Upper lobe of right lung (tissue), 1 donor: Measurements from ENCODE around the gene UGT1A3. TPM values are rescaled to one million over a fixed set of nuclear protein-coding genes. Genes with fewer than 3 reads are reported as not detected.

Experiments
- ATAC-seq: fragments of 200-7000 bp; cut with Tn5 transposase; one replicate; pipeline ENCODE4 v1.9.1; 2020; ENCODE audit warnings: mild to moderate bottlenecking, moderate library complexity
- DNase-seq: peaks from one replicate; pipeline ENCODE4 v3.0.0-alpha.2; 2020
- H3K27ac ChIP-seq: fragments of 200-600 bp; one replicate; pipeline ENCODE4 v1.8.0; 2022
- H3K27me3 ChIP-seq: fragments of 200-600 bp; one replicate; pipeline ENCODE4 v1.8.0; 2022; ENCODE audit warnings: mild to moderate bottlenecking
- H3K36me3 ChIP-seq: fragments of 200-600 bp; one replicate; pipeline ENCODE4 v1.8.0; 2022
- H3K4me1 ChIP-seq: fragments of 200-600 bp; one replicate; pipeline ENCODE4 v1.8.0; 2022
- H3K4me3 ChIP-seq: fragments of 200-600 bp; one replicate; pipeline ENCODE4 v1.8.0; 2022; ENCODE audit warnings: mild to moderate bottlenecking
- H3K9me3 ChIP-seq: fragments of 200-600 bp; one replicate; pipeline ENCODE4 v1.8.0; 2022
- intact Hi-C: fragments of 100-400 bp; cut with DNase I; formaldehyde crosslinking; loops from one replicate; pipeline ENCODE4 v1.11.0; 2022
- total RNA-seq: library from RNA; stranded (reverse); fragmentation: NEBNext Ultra II Directional; extraction: Animal tissue kit (Norgen Biotek cat#: 25700); gene quantifications from one replicate; pipeline ENCODE4 v1.2.1, GENCODE V29; 2021
- TF ChIP-seq, protein P1 (sequence below): fragments of 200-600 bp; IDR thresholded peaks from one replicate; pipeline ENCODE4 v1.8.0; 2022; ENCODE audit warnings: antibody characterized with exemption
- donor health status: DM: no; HTN: yes; CAD: no; lungs with severe emphysema.

The UGT1A3 gene
- total RNA-seq, 1 donor from 2014 or later: not detected

GRCh38 chr2:233766416-233766815 lies 37.6 kb downstream of the UGT1A3 start:
- H3K4me3 ChIP-seq: no peak overlapping the region
- no peaks in the 10 kb centered on the region for H3K9me3 ChIP-seq
- no peak overlapping the region for H3K27ac ChIP-seq
- no peaks in the 10 kb centered on the region for H3K4me1 ChIP-seq
- TF ChIP-seq, protein P1, sequence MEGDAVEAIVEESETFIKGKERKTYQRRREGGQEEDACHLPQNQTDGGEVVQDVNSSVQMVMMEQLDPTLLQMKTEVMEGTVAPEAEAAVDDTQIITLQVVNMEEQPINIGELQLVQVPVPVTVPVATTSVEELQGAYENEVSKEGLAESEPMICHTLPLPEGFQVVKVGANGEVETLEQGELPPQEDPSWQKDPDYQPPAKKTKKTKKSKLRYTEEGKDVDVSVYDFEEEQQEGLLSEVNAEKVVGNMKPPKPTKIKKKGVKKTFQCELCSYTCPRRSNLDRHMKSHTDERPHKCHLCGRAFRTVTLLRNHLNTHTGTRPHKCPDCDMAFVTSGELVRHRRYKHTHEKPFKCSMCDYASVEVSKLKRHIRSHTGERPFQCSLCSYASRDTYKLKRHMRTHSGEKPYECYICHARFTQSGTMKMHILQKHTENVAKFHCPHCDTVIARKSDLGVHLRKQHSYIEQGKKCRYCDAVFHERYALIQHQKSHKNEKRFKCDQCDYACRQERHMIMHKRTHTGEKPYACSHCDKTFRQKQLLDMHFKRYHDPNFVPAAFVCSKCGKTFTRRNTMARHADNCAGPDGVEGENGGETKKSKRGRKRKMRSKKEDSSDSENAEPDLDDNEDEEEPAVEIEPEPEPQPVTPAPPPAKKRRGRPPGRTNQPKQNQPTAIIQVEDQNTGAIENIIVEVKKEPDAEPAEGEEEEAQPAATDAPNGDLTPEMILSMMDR: no peak
- ATAC-seq: no peak
- no peaks in the 10 kb centered on the region for H3K36me3 ChIP-seq
- intact Hi-C loops: no loop called here
- no peak for DNase-seq
- no peaks in the 10 kb centered on the region for H3K27me3 ChIP-seq

GRCh38 chr2:233768076-233768475 lies 39.2 kb downstream of the UGT1A3 start:
- intact Hi-C loops: no loop called here
- no peaks in the 10 kb centered on the region for H3K4me1 ChIP-seq
- TF ChIP-seq, protein P1: no peak
- no peaks in the 10 kb centered on the region for H3K27me3 ChIP-seq
- DNase-seq (no peak), ATAC-seq (no peak)
- H3K4me3 ChIP-seq: no peak overlapping the region
- H3K36me3 ChIP-seq: no peaks in the 10 kb centered on the region
- H3K27ac ChIP-seq: no peak overlapping the region
- no peaks in the 10 kb centered on the region for H3K9me3 ChIP-seq

GRCh38 chr2:233769260-233769659 lies 40.4 kb downstream of the UGT1A3 start:
- TF ChIP-seq, protein P1: no peak
- H3K4me3 ChIP-seq: no peak overlapping the region
- H3K36me3 ChIP-seq: no peaks in the 10 kb centered on the region
- ATAC-seq: no peak
- no peaks in the 10 kb centered on the region for H3K27me3 ChIP-seq
- intact Hi-C loops: no loop called here
- no peak for DNase-seq
- no peak overlapping the region for H3K27ac ChIP-seq
- no peaks in the 10 kb centered on the region for H3K4me1 ChIP-seq
- no peaks in the 10 kb centered on the region for H3K9me3 ChIP-seq

- ATAC-seq (no peak), DNase-seq (no peak)
These were observed 43.3 kb downstream of the UGT1A3 start for GRCh38 chr2:233772153-233772552.

DNA sequence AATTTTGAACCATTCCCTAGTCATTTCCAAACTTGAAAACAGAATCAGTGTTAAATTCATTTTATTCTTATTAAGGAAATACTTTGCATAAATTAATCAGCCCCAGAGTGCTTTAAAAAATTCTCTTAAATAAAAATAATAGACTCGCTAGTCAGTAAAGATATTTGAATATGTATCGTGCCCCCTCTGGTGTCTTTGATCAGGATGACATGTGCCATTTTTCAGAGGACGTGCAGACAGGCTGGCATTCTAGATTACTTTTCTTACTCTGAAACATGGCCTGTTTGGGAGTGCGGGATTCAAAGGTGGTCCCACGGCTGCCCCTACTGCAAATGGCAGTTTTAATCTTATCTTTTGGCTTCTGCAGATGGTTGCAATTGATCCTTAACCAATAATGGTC lies 43.7 kb downstream of the UGT1A3 start:
- intact Hi-C loops: no loop called here
- ATAC-seq (no peak), DNase-seq (no peak)
- Histone ChIP-seq H3K9me3 (no peaks in the 10 kb centered on the region), H3K4me1 (no peaks in the 10 kb centered on the region), H3K4me3 (no peak overlapping the region), H3K27me3 (no peaks in the 10 kb centered on the region), H3K27ac (no peak overlapping the region), H3K36me3 (no peaks in the 10 kb centered on the region)
- TF ChIP-seq, protein P1: no peak

More at GRCh38 chr2:233772153-233772552, 43.3 kb downstream of the UGT1A3 start:
- Histone ChIP-seq H3K36me3 (no peaks in the 10 kb centered on the region), H3K9me3 (no peaks in the 10 kb centered on the region), H3K4me1 (no peaks in the 10 kb centered on the region), H3K27ac (no peak overlapping the region), H3K4me3 (no peak overlapping the region), H3K27me3 (no peaks in the 10 kb centered on the region)
- TF ChIP-seq, protein P1: no peak
- intact Hi-C loops: no loop called here

- Histone ChIP-seq H3K36me3 (no peaks in the 10 kb centered on the region), H3K4me3 (no peak overlapping the region), H3K27me3 (no peaks in the 10 kb centered on the region), H3K9me3 (no peaks in the 10 kb centered on the region), H3K4me1 (no peaks in the 10 kb centered on the region), H3K27ac (no peak overlapping the region)
- ATAC-seq (no peak), DNase-seq (no peak)
- intact Hi-C loops: no loop called here
- TF ChIP-seq, protein P1: no peak
These were observed 45.0 kb downstream of the UGT1A3 start for GRCh38 chr2:233773854-233774253.
